ENCODE measurements around the gene PRDM15. TPM values are rescaled to one million over a fixed set of nuclear protein-coding genes. Genes with fewer than 3 reads are reported as not detected.

Gene PRDM15
- total RNA-seq, 3 donors from 2014 or later (not counting 1 experiment from before 2014, with no cell fraction given), result 11.4 to 13.5 (median 11.9) TPM

DNA sequence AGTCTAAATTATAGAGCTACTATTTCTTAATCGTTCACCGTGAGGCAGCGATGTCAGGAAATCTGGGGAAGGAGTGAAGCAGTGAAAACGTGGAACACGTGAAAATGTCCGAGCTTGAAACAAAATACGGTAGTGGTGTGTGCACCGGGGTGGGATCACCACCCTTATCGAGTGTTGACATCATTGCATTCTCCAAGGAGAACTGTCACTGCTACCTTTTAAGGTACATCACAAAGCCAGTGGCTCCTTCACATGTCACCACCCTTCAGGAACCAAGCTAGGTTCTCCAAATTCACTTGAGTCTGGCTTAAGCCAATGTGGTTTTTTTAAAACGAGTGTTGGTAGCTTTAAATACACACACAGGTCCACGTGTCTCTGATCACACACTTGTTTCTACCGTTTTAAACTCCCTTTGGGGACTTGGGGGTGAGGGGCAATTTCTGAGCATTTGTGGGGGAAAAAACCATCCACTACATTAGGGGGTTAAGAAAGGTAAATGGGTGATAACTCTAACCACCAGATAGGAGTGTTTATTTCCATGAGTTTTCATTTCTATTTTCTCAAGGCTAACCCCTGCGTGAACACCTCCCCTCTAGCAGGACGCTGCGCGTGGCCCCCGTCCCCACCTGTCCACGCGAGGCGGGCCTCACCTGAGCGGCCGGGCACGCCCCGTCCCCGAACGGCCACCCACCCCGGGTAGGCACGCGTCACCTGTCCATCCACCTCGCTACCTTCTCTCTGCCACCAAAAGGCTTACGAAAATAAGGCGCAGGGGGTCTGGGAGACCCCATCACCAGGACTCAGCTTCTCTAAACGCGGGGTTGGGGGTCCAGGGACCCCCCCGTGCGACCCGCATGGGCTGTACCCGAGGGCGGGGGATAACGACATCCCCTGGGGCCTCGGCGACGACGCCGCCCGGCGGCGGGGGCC, 978 bp downstream of the PRDM15 start:
- peak overlapping the region; percentile 65 to 81 for H3K27ac Mint-ChIP-seq
- ATAC-seq, result peak; percentile 20 to 26 (median 20)
- intact Hi-C loops (cut with micrococcal nuclease), result loop anchor here (5.0 kb wide), 3 partner anchors 49 to 184 kb away; partner anchors contain the start of gene ZBTB21
- H3K27me3 Mint-ChIP-seq (ENCODE audit: low read depth in 2 of 2), result no peaks in the 10 kb centered on the region
- peaks cover 23 to 39% of the 10 kb centered on the region in 2 donors for H3K4me1 Mint-ChIP-seq
- H3K4me3 Mint-ChIP-seq, result peak overlapping the region; percentile 90
- no peaks in the 10 kb centered on the region for H3K36me3 ChIP-seq (ENCODE audit: control insufficient read depth, insufficient read depth, low read length)
- no peaks in the 10 kb centered on the region for H3K9me3 ChIP-seq (ENCODE audit: control insufficient read depth, insufficient read depth, low read length)
- peaks cover 18% of the 10 kb centered on the region for H3K4me1 ChIP-seq (ENCODE audit: control insufficient read depth, insufficient read depth, low read length)
- H3K4me3 ChIP-seq (ENCODE audit: low read length), result peak overlapping the region; percentile 83
- peak overlapping the region; percentile 64 for H3K27ac ChIP-seq (ENCODE audit: low read length)
- WGBS (ENCODE audit: insufficient coverage), result 3% methylated on average over 45 of the region's 48 CpGs
- TF ChIP-seq, protein P1, sequence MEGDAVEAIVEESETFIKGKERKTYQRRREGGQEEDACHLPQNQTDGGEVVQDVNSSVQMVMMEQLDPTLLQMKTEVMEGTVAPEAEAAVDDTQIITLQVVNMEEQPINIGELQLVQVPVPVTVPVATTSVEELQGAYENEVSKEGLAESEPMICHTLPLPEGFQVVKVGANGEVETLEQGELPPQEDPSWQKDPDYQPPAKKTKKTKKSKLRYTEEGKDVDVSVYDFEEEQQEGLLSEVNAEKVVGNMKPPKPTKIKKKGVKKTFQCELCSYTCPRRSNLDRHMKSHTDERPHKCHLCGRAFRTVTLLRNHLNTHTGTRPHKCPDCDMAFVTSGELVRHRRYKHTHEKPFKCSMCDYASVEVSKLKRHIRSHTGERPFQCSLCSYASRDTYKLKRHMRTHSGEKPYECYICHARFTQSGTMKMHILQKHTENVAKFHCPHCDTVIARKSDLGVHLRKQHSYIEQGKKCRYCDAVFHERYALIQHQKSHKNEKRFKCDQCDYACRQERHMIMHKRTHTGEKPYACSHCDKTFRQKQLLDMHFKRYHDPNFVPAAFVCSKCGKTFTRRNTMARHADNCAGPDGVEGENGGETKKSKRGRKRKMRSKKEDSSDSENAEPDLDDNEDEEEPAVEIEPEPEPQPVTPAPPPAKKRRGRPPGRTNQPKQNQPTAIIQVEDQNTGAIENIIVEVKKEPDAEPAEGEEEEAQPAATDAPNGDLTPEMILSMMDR (IDR thresholded peaks at IDR 0.05), result no peak
- peak; percentile 25 to 48 for DNase-seq
- H3K36me3 Mint-ChIP-seq, result no peaks in the 10 kb centered on the region
- no peaks in the 10 kb centered on the region for H3K9me3 Mint-ChIP-seq
- no peaks in the 10 kb centered on the region for H3K27me3 ChIP-seq (ENCODE audit: control insufficient read depth, insufficient read depth, low read length)

DNA sequence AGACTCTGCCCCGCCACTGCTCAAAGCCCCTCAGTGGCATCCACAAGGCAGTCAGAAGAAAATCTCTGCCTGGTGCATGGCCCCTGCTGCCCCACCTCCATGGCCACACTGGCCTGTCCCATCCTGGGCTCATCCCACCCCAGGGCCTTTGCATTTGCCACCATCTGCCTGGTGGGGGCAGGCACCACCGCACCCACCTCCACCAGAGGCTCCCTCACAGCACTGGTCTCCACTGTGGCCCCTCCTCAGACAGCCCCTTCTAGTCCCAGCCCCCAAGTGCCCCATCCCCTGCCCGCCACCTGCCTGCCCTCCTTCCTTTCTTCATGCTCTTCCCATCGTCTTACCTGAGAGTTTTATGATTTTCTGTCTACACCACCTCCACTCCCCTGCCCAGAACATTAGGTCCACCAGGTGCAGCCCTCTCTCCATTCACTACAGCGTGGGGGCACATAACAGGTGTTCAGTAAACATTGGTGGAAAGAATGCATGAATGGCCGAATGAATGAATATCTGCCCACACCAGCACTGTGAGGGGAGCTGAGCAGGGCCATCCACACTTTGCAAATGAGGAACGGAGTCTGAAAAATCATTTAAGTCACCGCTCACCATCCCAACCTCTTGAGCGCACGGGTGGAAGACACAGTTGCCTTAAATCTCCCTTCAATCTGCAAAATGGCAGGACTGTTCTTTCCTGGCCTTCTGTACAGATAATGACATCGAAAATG, 2.1 kb downstream of the PRDM15 start:
- no peaks in the 10 kb centered on the region for H3K36me3 ChIP-seq (ENCODE audit: control insufficient read depth, insufficient read depth, low read length)
- WGBS (ENCODE audit: insufficient coverage), result 95% methylated on average over 11 of the region's 11 CpGs
- no peaks in the 10 kb centered on the region for H3K9me3 ChIP-seq (ENCODE audit: control insufficient read depth, insufficient read depth, low read length)
- H3K27ac ChIP-seq (ENCODE audit: low read length), result no peak overlapping the region
- Mint-ChIP-seq H3K36me3 (no peaks in the 10 kb centered on the region), H3K27me3 (ENCODE audit: low read depth in 2 of 2) (no peaks in the 10 kb centered on the region), H3K4me3 (peak overlapping the region; percentile 90), H3K27ac (peak overlapping the region in 1 of 2 donors; percentile 65), H3K9me3 (no peaks in the 10 kb centered on the region), H3K4me1 (peaks cover 23 to 40% of the 10 kb centered on the region in 2 donors)
- intact Hi-C loops (cut with micrococcal nuclease), result loop anchor here (5.0 kb wide), 3 partner anchors 50 to 185 kb away; partner anchors contain the start of gene ZBTB21
- H3K4me3 ChIP-seq (ENCODE audit: low read length), result no peak overlapping the region
- no peak for DNase-seq
- no peak for ATAC-seq
- no peaks in the 10 kb centered on the region for H3K27me3 ChIP-seq (ENCODE audit: control insufficient read depth, insufficient read depth, low read length)
- TF ChIP-seq, protein P1 (IDR thresholded peaks at IDR 0.05), result no peak
- H3K4me1 ChIP-seq (ENCODE audit: control insufficient read depth, insufficient read depth, low read length), result peaks cover 18% of the 10 kb centered on the region

DNA sequence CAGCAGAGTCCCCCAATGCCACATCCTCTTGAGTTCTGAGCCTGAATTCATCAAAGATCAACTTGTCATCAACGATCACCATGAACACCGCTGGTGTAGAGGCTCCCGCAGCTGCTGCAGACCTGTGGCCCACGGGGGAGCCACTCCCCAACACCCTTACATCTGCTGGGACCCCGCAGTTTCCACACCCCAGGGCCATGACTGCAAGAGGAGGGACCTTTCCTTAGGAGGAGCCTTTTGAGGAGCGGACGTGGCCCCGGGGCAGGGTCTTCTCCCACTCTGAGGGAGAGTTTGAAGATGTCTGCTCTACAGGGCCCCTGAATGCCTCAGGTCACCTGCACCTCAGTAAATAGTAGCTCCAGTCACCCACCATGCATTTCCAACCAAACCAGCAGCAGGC, 2.7 kb downstream of the PRDM15 start:
- H3K4me3 Mint-ChIP-seq, result peak overlapping the region; percentile 17
- no peak overlapping the region for H3K27ac Mint-ChIP-seq
- intact Hi-C loops (cut with micrococcal nuclease), result loop anchor here (5.0 kb wide), 3 partner anchors 51 to 186 kb away; partner anchors contain the start of gene ZBTB21
- Histone ChIP-seq H3K27me3 (ENCODE audit: control insufficient read depth, insufficient read depth, low read length) (no peaks in the 10 kb centered on the region), H3K4me3 (ENCODE audit: low read length) (no peak overlapping the region), H3K9me3 (ENCODE audit: control insufficient read depth, insufficient read depth, low read length) (no peaks in the 10 kb centered on the region), H3K27ac (ENCODE audit: low read length) (no peak overlapping the region), H3K4me1 (ENCODE audit: control insufficient read depth, insufficient read depth, low read length) (peaks cover 18% of the 10 kb centered on the region), H3K36me3 (ENCODE audit: control insufficient read depth, insufficient read depth, low read length) (no peaks in the 10 kb centered on the region)
- no peaks in the 10 kb centered on the region for H3K9me3 Mint-ChIP-seq
- ATAC-seq, result no peak
- DNase-seq, result no peak
- 88% methylated on average over 8 of the region's 8 CpGs for WGBS (ENCODE audit: insufficient coverage)
- H3K4me1 Mint-ChIP-seq, result peaks cover 23 to 44% of the 10 kb centered on the region in 2 donors
- TF ChIP-seq, protein P1 (IDR thresholded peaks at IDR 0.05), result no peak
- no peaks in the 10 kb centered on the region for H3K27me3 Mint-ChIP-seq (ENCODE audit: low read depth in 2 of 2)
- H3K36me3 Mint-ChIP-seq, result no peaks in the 10 kb centered on the region
